ENCODE data around the gene KPNA5. TPM values are rescaled to one million over a fixed set of nuclear protein-coding genes. Genes with fewer than 3 reads are reported as not detected.

KPNA5 gene
- total and polyA plus RNA-seq, 9 of the 15 experiments (the other 6 are each of a cell fraction or from before 2014, with no cell fraction given): 3.2 to 10.3 (median 6.5) TPM

DNA sequence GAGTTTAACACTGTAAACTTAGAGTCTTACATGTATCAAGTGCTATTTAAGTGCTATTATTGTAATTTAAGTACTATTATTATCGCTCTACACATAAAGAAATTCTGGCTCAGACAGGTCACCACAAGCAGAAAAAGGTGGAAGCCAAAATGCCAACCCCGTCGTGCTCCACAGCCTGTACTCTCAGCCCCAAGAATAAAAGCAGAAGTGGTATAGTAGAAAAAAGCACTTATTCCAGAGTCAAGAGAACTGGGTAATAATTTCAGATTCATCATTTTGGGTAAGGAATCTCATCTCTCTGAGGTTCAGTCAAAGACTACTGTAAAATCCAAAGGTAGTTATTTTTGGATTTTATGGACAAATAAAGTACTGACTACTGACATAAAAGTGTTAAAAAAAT is 13.4 kb upstream of the KPNA5 start:
- Histone ChIP-seq H3K4me1 (replicated peaks in 1 of 2; ENCODE audit: control insufficient read depth in 2 of 2, insufficient read depth in 2 of 2, low read length in 2 of 2) (peaks cover 0 to under 1% of the 10 kb centered on the region in 2 experiments; a peak in 3 of 5 replicates), H3K36me3 (ENCODE audit: control insufficient read depth, insufficient read depth, low read length) (peaks cover 3% of the 10 kb centered on the region; the same call in 2 of the 3 replicates), H3K9me3 (replicated peaks; ENCODE audit: control insufficient read depth, insufficient read depth, low read depth, low read length) (no peaks in the 10 kb centered on the region), H3K79me2 (ENCODE audit: control insufficient read depth, insufficient read depth, low read length) (peaks cover 60% of the 10 kb centered on the region), H3K27me3 (ENCODE audit: control insufficient read depth in 2 of 2, insufficient read depth in 2 of 2, low read length in 2 of 2) (no peaks in the 10 kb centered on the region), H2AFZ (ENCODE audit: low read depth, low read length) (no peak overlapping the region), H4K20me1 (replicated peaks; ENCODE audit: control insufficient read depth, insufficient read depth, low read length) (no peaks in the 10 kb centered on the region), H3K9ac (ENCODE audit: insufficient read depth in 1 of 2, low read depth in 2 of 2, low read length in 2 of 2) (peak overlapping the region; percentile 85 to 86), H3K4me2 (ENCODE audit: insufficient read depth, low read length) (peak overlapping the region; percentile 97), H3K9me1 (ENCODE audit: control insufficient read depth, insufficient read depth, low read length) (no peaks in the 10 kb centered on the region), H3K4me3 (peak overlapping the region; percentile 62), H3K27ac (ENCODE audit: extremely low read depth, low read depth, low read length) (peak overlapping the region; percentile 83)
- intact Hi-C loops (cut with micrococcal nuclease): loop anchor here (2.0 kb wide), 1 partner anchor 391 kb away; no protein-coding TSS in a partner anchor
- peak in 1 of 4 experiments; percentile 35 for DNase-seq (ENCODE audit: extremely low read depth in 1 of 4, low spot score in 3 of 4)
- CTCF ChIA-PET (ENCODE audit: low intra/inter-chr PET ratio): no interaction called here
- ATAC-seq: peak; percentile 23
- in situ Hi-C loops (cut with MboI): no loop called here
- POLR2A ChIA-PET: interaction anchor here (1.5 to 2.7 kb wide), 2 partner anchors 9 to 14 kb away, joined by 3 to 15 read pairs; partner anchors contain the start of gene KPNA5
- WGBS (ENCODE audit: insufficient coverage, low coverage, missing lambda C conversion rate): 2% methylated on average over 3 of the region's 3 CpGs
- no TSS peak for BruUV-seq (replicated peaks)
- FAIRE-seq: no peak
- TF ChIP-seq ZNF253 (CRISPR knock-in tag; conservative IDR thresholded peaks at IDR 0.05): no peak
- TF ChIP-seq, protein P1, sequence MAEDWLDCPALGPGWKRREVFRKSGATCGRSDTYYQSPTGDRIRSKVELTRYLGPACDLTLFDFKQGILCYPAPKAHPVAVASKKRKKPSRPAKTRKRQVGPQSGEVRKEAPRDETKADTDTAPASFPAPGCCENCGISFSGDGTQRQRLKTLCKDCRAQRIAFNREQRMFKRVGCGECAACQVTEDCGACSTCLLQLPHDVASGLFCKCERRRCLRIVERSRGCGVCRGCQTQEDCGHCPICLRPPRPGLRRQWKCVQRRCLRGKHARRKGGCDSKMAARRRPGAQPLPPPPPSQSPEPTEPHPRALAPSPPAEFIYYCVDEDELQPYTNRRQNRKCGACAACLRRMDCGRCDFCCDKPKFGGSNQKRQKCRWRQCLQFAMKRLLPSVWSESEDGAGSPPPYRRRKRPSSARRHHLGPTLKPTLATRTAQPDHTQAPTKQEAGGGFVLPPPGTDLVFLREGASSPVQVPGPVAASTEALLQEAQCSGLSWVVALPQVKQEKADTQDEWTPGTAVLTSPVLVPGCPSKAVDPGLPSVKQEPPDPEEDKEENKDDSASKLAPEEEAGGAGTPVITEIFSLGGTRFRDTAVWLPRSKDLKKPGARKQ (CRISPR knock-in tag; IDR thresholded peaks at IDR 0.05): no peak
- TF ChIP-seq, protein P2, sequence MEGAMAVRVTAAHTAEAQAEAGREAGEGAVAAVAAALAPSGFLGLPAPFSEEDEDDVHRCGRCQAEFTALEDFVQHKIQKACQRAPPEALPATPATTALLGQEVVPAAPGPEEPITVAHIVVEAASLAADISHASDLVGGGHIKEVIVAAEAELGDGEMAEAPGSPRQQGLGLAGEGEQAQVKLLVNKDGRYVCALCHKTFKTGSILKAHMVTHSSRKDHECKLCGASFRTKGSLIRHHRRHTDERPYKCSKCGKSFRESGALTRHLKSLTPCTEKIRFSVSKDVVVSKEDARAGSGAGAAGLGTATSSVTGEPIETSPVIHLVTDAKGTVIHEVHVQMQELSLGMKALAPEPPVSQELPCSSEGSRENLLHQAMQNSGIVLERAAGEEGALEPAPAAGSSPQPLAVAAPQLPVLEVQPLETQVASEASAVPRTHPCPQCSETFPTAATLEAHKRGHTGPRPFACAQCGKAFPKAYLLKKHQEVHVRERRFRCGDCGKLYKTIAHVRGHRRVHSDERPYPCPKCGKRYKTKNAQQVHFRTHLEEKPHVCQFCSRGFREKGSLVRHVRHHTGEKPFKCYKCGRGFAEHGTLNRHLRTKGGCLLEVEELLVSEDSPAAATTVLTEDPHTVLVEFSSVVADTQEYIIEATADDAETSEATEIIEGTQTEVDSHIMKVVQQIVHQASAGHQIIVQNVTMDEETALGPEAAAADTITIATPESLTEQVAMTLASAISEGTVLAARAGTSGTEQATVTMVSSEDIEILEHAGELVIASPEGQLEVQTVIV (CRISPR knock-in tag; IDR thresholded peaks at IDR 0.05; ENCODE audit: borderline replicate concordance): no peak
- TF ChIP-seq, protein P3, sequence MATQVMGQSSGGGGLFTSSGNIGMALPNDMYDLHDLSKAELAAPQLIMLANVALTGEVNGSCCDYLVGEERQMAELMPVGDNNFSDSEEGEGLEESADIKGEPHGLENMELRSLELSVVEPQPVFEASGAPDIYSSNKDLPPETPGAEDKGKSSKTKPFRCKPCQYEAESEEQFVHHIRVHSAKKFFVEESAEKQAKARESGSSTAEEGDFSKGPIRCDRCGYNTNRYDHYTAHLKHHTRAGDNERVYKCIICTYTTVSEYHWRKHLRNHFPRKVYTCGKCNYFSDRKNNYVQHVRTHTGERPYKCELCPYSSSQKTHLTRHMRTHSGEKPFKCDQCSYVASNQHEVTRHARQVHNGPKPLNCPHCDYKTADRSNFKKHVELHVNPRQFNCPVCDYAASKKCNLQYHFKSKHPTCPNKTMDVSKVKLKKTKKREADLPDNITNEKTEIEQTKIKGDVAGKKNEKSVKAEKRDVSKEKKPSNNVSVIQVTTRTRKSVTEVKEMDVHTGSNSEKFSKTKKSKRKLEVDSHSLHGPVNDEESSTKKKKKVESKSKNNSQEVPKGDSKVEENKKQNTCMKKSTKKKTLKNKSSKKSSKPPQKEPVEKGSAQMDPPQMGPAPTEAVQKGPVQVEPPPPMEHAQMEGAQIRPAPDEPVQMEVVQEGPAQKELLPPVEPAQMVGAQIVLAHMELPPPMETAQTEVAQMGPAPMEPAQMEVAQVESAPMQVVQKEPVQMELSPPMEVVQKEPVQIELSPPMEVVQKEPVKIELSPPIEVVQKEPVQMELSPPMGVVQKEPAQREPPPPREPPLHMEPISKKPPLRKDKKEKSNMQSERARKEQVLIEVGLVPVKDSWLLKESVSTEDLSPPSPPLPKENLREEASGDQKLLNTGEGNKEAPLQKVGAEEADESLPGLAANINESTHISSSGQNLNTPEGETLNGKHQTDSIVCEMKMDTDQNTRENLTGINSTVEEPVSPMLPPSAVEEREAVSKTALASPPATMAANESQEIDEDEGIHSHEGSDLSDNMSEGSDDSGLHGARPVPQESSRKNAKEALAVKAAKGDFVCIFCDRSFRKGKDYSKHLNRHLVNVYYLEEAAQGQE (IDR thresholded peaks at IDR 0.05; ENCODE audit: borderline replicate concordance): 0 out of 2 replicates have a peak, but pooled peaks have one; percentile 7
- TF ChIP-seq, protein P3 (CRISPR knock-in tag; IDR thresholded peaks at IDR 0.05; ENCODE audit: low read depth): no peak
- no peak for TF ChIP-seq FOXK1 (CRISPR knock-in tag; IDR thresholded peaks at IDR 0.05; ENCODE audit: borderline replicate concordance)
- TF ChIP-seq, protein P4, sequence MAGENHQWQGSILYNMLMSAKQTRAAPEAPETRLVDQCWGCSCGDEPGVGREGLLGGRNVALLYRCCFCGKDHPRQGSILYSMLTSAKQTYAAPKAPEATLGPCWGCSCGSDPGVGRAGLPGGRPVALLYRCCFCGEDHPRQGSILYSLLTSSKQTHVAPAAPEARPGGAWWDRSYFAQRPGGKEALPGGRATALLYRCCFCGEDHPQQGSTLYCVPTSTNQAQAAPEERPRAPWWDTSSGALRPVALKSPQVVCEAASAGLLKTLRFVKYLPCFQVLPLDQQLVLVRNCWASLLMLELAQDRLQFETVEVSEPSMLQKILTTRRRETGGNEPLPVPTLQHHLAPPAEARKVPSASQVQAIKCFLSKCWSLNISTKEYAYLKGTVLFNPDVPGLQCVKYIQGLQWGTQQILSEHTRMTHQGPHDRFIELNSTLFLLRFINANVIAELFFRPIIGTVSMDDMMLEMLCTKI (IDR thresholded peaks at IDR 0.05; ENCODE audit: partially characterized antibody): no peak
- no peak for TF ChIP-seq CHD2 (IDR thresholded peaks at IDR 0.05; ENCODE audit: low read depth, low read length)
